ENCODE measurements around the gene VPS39. TPM values are rescaled to one million over a fixed set of nuclear protein-coding genes. Genes with fewer than 3 reads are reported as not detected.

Gene VPS39
- polyA plus RNA-seq, 1 donor (not counting 4 experiments of a cell fraction or from before 2014, with no cell fraction given) = 29.7 TPM

DNA sequence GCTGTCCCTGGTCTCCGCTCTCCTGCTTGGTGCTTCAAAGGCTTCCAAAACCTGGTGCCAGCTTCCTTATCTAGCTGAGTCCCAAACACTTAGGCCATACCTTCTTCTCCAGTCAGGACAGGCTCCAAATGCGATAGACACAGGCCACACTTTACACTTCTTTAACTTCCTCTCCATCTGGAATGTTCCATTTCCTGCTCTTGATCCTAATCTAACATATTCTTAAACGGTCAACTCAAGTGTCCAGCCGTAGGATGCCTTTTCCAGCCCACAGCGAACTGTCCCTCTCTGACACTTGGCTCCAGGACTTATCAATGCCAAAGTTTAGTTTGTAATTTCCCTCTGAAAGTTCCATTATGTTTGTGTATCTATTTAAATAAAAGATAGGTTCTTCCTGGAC lies 32.4 kb downstream of the VPS39 start:
- no peak for TF ChIP-seq EZH2 (IDR thresholded peaks at IDR 0.05; ENCODE audit: low read length)
- no peaks in the 10 kb centered on the region for H3K79me2 ChIP-seq (ENCODE audit: control insufficient read depth, insufficient read depth, low read length)
- peaks cover 0 to 23% of the 10 kb centered on the region in 2 experiments for H3K36me3 ChIP-seq (ENCODE audit: control insufficient read depth in 2 of 2, extremely low read depth in 1 of 2, insufficient read depth in 2 of 2, low read length in 2 of 2)
- no peak overlapping the region for H3K4me2 ChIP-seq (ENCODE audit: control insufficient read depth, extremely low read depth, insufficient read depth, low read depth, low read length)
- H3K27me3 ChIP-seq (ENCODE audit: control insufficient read depth, extremely low read depth, insufficient read depth, low read length) = no peaks in the 10 kb centered on the region
- no peaks in the 10 kb centered on the region for H3K9me1 ChIP-seq (ENCODE audit: control insufficient read depth, extremely low read depth, insufficient read depth, low read length)
- H3K4me1 ChIP-seq (ENCODE audit: control insufficient read depth, extremely low read depth, insufficient read depth, low read length) = no peaks in the 10 kb centered on the region
- no peak overlapping the region for H3K4me3 ChIP-seq (ENCODE audit: control insufficient read depth in 2 of 3, extremely low read depth in 1 of 3, insufficient read depth in 2 of 3, low read depth in 1 of 3, low read length in 3 of 3)
- no peaks in the 10 kb centered on the region for H4K20me1 ChIP-seq (ENCODE audit: control insufficient read depth, extremely low read depth, insufficient read depth, low read length)
- FAIRE-seq = no peak
- DNase-seq (ENCODE audit: low read depth, low spot score) = no peak
- dilution Hi-C loops (cut with MboI; ENCODE audit: extremely low pct_ligation_motif_present, low sequenced_read_pairs) = no loop called here
- H2AFZ ChIP-seq (ENCODE audit: control insufficient read depth, low read length) = no peak overlapping the region
- no peak overlapping the region for H3K9ac ChIP-seq (ENCODE audit: control insufficient read depth, extremely low read depth, insufficient read depth, low read length)
- H3K9me3 ChIP-seq (ENCODE audit: control insufficient read depth, low read depth, low read length) = no peaks in the 10 kb centered on the region
- H3K27ac ChIP-seq (ENCODE audit: control insufficient read depth, insufficient read depth, low read length) = no peak overlapping the region

DNA sequence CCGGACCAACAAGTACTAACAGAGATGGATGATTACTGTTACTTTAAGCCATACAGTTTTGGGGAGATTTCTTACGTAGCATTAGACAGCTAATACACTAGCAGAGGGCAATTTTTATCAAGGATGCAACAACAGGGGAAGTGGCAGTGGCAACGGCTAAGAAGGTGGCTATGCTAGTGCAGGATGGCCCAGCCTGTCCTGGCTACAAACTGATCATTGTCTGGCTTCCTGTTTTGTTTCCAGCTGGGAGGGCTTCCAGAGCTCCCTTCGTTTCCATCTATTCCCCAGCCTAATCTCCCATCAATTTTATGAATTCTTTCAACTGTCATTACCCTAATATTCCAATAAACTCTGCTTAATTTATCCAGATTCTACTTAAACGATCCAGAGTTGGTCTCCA lies 35.6 kb downstream of the VPS39 start:
- Histone ChIP-seq H4K20me1 (ENCODE audit: control insufficient read depth, extremely low read depth, insufficient read depth, low read length) (no peaks in the 10 kb centered on the region), H3K9ac (ENCODE audit: control insufficient read depth, extremely low read depth, insufficient read depth, low read length) (no peak overlapping the region), H3K4me2 (ENCODE audit: control insufficient read depth, extremely low read depth, insufficient read depth, low read depth, low read length) (no peak overlapping the region), H3K79me2 (ENCODE audit: control insufficient read depth, insufficient read depth, low read length) (no peaks in the 10 kb centered on the region), H2AFZ (ENCODE audit: control insufficient read depth, low read length) (no peak overlapping the region), H3K4me3 (ENCODE audit: control insufficient read depth in 2 of 3, extremely low read depth in 1 of 3, insufficient read depth in 2 of 3, low read depth in 1 of 3, low read length in 3 of 3) (no peak overlapping the region), H3K9me1 (ENCODE audit: control insufficient read depth, extremely low read depth, insufficient read depth, low read length) (no peaks in the 10 kb centered on the region), H3K27me3 (ENCODE audit: control insufficient read depth, extremely low read depth, insufficient read depth, low read length) (no peaks in the 10 kb centered on the region), H3K4me1 (ENCODE audit: control insufficient read depth, extremely low read depth, insufficient read depth, low read length) (no peaks in the 10 kb centered on the region), H3K27ac (ENCODE audit: control insufficient read depth, insufficient read depth, low read length) (no peak overlapping the region), H3K9me3 (ENCODE audit: control insufficient read depth, low read depth, low read length) (no peaks in the 10 kb centered on the region), H3K36me3 (ENCODE audit: control insufficient read depth in 2 of 2, extremely low read depth in 1 of 2, insufficient read depth in 2 of 2, low read length in 2 of 2) (peaks cover 7 to 18% of the 10 kb centered on the region in 2 experiments)
- FAIRE-seq (no peak), DNase-seq (ENCODE audit: low read depth, low spot score) (no peak)
- TF ChIP-seq EZH2 (IDR thresholded peaks at IDR 0.05; ENCODE audit: low read length) = no peak
- TF ChIP-seq, protein P1, sequence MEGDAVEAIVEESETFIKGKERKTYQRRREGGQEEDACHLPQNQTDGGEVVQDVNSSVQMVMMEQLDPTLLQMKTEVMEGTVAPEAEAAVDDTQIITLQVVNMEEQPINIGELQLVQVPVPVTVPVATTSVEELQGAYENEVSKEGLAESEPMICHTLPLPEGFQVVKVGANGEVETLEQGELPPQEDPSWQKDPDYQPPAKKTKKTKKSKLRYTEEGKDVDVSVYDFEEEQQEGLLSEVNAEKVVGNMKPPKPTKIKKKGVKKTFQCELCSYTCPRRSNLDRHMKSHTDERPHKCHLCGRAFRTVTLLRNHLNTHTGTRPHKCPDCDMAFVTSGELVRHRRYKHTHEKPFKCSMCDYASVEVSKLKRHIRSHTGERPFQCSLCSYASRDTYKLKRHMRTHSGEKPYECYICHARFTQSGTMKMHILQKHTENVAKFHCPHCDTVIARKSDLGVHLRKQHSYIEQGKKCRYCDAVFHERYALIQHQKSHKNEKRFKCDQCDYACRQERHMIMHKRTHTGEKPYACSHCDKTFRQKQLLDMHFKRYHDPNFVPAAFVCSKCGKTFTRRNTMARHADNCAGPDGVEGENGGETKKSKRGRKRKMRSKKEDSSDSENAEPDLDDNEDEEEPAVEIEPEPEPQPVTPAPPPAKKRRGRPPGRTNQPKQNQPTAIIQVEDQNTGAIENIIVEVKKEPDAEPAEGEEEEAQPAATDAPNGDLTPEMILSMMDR (optimal IDR thresholded peaks at IDR 0.05 in 1 of 3, IDR thresholded peaks at IDR 0.05 in 1 of 3, conservative IDR thresholded peaks at IDR 0.05 in 1 of 3; ENCODE audit: extremely low read depth in 1 of 3, insufficient read depth in 2 of 3, low read length in 3 of 3) = no peak
- dilution Hi-C loops (cut with MboI; ENCODE audit: extremely low pct_ligation_motif_present, low sequenced_read_pairs) = no loop called here

DNA sequence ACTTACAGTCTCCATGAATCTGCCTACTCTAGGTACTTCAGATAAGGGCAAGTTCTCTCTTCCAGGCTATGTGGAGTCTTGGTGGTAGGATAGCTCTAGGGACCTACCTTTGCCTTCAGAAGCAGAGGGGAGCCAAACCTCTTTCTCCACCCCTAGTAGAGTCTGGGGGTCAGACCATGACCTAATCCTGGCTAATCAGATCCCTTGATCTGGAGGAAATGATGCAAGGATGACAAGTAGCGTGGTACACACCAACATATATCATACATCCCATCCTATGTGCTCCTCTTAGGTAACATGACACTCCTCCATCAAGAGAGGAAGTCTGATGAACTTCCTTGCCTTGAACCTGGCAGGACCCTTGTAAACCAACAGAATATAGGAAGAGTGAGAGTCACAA lies 36.3 kb downstream of the VPS39 start:
- Histone ChIP-seq H3K4me1 (ENCODE audit: control insufficient read depth, extremely low read depth, insufficient read depth, low read length) (no peaks in the 10 kb centered on the region), H3K79me2 (ENCODE audit: control insufficient read depth, insufficient read depth, low read length) (no peaks in the 10 kb centered on the region), H4K20me1 (ENCODE audit: control insufficient read depth, extremely low read depth, insufficient read depth, low read length) (no peaks in the 10 kb centered on the region), H2AFZ (ENCODE audit: control insufficient read depth, low read length) (no peak overlapping the region), H3K9ac (ENCODE audit: control insufficient read depth, extremely low read depth, insufficient read depth, low read length) (no peak overlapping the region), H3K9me1 (ENCODE audit: control insufficient read depth, extremely low read depth, insufficient read depth, low read length) (no peaks in the 10 kb centered on the region), H3K4me3 (ENCODE audit: control insufficient read depth in 2 of 3, extremely low read depth in 1 of 3, insufficient read depth in 2 of 3, low read depth in 1 of 3, low read length in 3 of 3) (no peak overlapping the region), H3K4me2 (ENCODE audit: control insufficient read depth, extremely low read depth, insufficient read depth, low read depth, low read length) (no peak overlapping the region), H3K9me3 (ENCODE audit: control insufficient read depth, low read depth, low read length) (no peaks in the 10 kb centered on the region), H3K27me3 (ENCODE audit: control insufficient read depth, extremely low read depth, insufficient read depth, low read length) (no peaks in the 10 kb centered on the region), H3K36me3 (ENCODE audit: control insufficient read depth in 2 of 2, extremely low read depth in 1 of 2, insufficient read depth in 2 of 2, low read length in 2 of 2) (peaks cover 13 to 18% of the 10 kb centered on the region in 2 experiments), H3K27ac (ENCODE audit: control insufficient read depth, insufficient read depth, low read length) (no peak overlapping the region)
- FAIRE-seq (no peak), DNase-seq (ENCODE audit: low read depth, low spot score) (no peak)
- no peak for TF ChIP-seq EZH2 (IDR thresholded peaks at IDR 0.05; ENCODE audit: low read length)
- TF ChIP-seq, protein P1 (optimal IDR thresholded peaks at IDR 0.05 in 1 of 3, IDR thresholded peaks at IDR 0.05 in 1 of 3, conservative IDR thresholded peaks at IDR 0.05 in 1 of 3; ENCODE audit: extremely low read depth in 1 of 3, insufficient read depth in 2 of 3, low read length in 3 of 3) = no peak
- dilution Hi-C loops (cut with MboI; ENCODE audit: extremely low pct_ligation_motif_present, low sequenced_read_pairs) = no loop called here
